ENCODE results near the gene HPS4.
A peak's percentile ranks its signal among the peaks of the same experiment; 100 is the strongest.
"Not testable (repeated sequence)": the region's sequence is repeated elsewhere in the genome, so short reads cannot be mapped to it uniquely, and the experiment has no call there.

HPS4 gene

GRCh38 chr22:26448941-26449340 lies 34.6 kb downstream of the HPS4 start:
- no peak for DNase-seq
- in situ Hi-C loops (cut with MboI; ENCODE audit: low pct_unique_long_range_greater_than_20kb, low sequenced_read_pairs) = no loop called here

- no peak for DNase-seq
- in situ Hi-C loops (cut with MboI; ENCODE audit: low pct_unique_long_range_greater_than_20kb, low sequenced_read_pairs) = no loop called here
These were observed 35.2 kb downstream of the HPS4 start for GRCh38 chr22:26448334-26448733.

DNA sequence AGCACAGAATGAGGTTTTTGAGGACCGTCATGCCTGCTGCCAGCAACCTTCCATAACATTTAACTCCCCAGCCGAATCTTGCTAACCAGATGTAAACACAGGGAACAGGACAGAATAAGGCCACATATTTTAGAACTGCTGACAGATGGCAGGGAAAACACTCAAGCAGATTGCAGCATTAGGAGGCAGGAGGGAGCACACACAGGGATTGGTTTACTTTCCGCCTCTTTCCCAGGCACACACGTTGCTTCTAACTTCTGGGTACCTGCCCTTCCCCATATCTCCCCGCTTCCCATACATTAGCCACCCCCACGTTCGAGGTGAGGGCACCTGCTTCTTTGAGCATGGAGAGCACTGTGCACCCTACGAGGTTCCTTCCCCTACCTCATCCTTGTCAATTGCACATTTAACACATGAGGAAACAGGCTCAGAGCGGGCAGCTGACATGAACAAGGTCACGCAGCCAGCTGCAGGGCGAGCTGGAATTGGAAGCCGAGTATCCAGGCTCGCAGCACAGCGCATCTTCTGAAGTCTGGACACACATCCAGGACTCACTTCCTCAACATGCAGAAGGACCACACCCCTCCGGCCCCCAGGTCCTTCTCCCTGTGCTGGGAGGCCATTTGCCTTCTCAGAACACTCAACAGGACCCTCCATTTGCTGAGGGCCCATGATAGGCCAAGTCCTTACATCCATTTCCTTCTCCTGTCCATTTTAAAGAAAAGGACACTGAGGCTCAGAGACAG lies 35.8 kb downstream of the HPS4 start:
- DNase-seq = no peak
- in situ Hi-C loops (cut with MboI; ENCODE audit: low pct_unique_long_range_greater_than_20kb, low sequenced_read_pairs) = no loop called here

GRCh38 chr22:26446808-26447515 lies 36.6 kb downstream of the HPS4 start:
- in situ Hi-C loops (cut with MboI; ENCODE audit: low pct_unique_long_range_greater_than_20kb, low sequenced_read_pairs) = no loop called here
- no peak for DNase-seq

DNA sequence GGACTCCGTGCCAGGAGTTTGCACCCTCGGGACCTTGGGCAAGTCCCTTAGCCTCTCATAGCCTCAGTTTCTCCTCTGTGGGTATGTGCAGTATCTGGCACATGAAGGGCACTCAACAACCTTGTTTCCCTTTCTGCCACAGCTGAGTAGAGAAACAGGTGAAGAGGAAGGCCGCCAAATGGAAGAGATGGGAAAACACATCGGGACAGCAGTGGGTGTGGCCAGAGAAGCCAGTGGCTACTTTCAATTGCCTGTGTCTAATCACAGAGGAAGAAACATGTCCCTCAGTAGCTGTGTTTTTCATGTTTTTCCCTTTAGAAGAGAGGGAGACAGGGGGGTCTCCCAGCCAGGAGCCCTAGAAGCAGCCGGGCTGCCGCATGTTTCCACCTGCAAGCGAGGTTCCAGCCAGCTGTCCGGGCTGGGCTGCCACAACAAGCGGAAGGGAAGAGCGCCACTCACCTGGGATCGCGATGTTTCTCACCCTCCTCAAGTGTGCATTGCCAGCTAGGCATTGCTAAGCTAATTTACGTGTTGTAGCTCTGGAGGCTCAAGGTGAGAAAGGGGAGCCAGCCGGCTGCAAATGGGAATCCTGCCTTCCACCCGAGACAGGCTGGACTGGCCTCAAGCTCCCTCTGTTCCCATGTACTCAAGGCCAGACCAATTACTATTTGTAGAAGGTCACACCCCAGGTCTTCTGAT lies 37.9 kb downstream of the HPS4 start:
- in situ Hi-C loops (cut with MboI; ENCODE audit: low pct_unique_long_range_greater_than_20kb, low sequenced_read_pairs) = no loop called here
- DNase-seq = no peak

DNA sequence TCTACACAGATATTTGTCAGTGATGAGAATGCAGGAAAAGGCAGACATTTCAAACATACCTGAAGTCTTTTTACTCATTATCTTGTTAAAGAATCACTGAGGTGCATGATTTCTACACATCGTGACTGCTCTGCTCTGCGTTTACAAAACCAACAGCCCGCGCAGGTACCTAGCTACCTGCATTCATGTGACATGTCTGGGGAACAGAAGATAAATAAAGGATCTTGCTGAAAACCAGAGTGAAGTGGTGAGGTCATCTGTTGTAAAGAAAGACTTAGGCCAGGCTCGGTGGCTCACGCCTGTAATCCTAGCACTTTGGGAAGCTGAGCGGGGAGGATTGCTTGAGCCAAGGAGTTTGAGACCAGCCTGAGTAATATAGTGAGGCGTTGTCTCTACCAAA lies 38.8 kb downstream of the HPS4 start:
- DNase-seq = no peak
- in situ Hi-C loops (cut with MboI; ENCODE audit: low pct_unique_long_range_greater_than_20kb, low sequenced_read_pairs) = no loop called here

- in situ Hi-C loops (cut with MboI; ENCODE audit: low pct_unique_long_range_greater_than_20kb, low sequenced_read_pairs) = no loop called here
- no peak for DNase-seq
These were observed 39.5 kb downstream of the HPS4 start for GRCh38 chr22:26443901-26444690.

DNA sequence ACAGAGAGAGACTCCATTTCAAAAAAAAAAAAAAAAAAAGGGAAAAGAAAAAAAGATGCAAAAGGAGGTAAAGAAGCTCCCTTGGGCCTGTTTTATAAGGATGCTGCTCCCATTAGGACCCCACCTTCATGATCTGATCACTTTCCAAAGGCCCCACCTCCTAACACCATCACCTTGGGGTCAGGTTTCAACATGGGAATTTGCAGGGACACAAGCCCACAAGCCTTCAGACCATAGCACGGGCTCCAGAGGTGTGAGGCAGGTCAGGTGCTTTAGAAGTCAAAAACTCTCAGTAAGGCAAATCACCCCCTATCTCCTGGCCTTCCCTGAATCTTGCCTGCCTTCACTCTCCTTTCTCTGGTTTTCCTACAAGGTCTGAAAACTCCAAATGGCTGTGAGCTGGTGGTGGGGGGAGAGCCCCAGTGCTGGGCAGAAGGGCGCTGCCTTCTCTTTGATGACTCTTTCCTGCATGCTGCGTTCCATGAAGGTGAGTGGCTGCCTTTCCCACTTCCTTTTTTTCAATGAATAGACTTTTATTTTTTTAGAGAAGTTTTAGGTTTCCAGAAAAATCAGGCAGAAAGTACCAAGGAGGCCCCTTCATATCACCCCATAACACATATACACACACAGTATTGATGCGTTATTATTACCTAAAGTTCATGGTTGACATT lies 41.4 kb downstream of the HPS4 start:
- DNase-seq = no peak
- in situ Hi-C loops (cut with MboI; ENCODE audit: low pct_unique_long_range_greater_than_20kb, low sequenced_read_pairs) = no loop called here

DNA sequence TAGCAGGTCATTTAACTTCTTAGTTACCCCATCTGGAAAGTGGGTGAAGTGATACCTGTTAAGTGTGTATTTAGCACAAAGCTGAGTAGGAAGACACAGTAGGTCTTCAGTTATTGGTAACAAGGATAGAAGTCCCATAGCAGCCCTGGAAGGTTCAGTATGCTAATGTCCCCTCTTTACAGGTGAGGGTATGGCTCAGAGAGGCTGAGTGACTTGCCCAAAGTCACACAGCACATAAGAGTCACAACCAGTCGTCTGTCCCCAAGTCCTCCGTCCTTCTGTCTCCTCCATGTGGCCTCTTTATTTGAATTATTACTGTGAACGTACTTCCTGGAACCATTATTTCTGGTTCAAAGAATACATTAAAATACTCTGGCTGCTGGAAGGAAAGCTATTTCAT lies 44.0 kb downstream of the HPS4 start:
- in situ Hi-C loops (cut with MboI; ENCODE audit: low pct_unique_long_range_greater_than_20kb, low sequenced_read_pairs) = no loop called here
- no peak for DNase-seq

DNA sequence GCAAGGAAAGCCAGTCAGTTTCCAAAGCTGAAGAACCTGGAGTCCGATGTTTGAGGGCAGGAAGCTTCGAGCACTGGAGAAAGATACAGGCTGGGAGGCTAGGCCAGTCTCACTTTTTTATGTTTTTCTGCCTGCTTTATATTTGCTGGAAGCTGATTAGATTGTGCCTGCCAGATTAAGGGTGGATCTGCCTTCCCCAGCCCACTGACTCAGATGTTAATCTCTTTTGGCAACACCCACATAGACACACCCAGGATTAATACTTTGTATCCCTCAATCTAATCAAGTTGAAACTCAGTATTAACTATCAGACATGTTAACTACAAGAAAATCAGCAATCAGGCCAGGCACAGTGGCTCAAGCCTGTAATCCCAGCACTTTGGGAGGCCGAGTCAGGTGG lies 44.8 kb downstream of the HPS4 start:
- in situ Hi-C loops (cut with MboI; ENCODE audit: low pct_unique_long_range_greater_than_20kb, low sequenced_read_pairs); DNase-seq: not testable (repeated sequence)

DNA sequence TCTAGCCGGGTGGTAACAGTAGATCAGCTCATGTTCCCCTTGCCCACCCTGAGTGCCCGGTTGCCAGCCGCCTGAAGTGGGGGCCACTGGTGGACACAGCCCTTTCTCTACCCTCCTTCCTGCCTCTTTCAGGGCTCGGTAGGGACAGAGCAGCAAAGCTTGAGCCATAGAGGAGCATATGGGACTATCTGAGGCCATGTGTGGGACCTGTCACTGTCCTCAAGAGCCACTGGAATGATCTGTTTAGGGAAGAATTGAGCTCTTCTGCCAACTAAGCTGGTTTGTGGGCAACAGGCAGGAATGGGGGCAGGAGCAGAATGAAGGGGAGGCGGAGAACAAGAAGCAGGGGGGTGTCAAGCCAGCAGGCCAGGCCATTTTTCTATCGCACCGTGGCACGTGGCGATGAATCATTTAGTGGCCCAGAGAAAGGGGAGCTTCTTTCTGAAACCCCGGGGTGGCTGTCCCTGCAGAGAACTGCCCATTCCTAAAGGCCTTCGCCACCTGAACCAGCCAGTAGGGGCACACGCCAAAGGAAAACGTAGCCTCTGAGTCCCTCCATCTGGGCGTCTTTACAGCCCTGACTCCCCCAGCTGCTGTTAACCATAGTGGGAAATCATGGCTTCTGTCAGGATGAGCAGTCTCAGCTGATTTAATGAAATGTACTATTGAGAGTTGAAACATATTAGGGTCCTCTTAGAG lies 45.7 kb downstream of the HPS4 start:
- in situ Hi-C loops (cut with MboI; ENCODE audit: low pct_unique_long_range_greater_than_20kb, low sequenced_read_pairs) = no loop called here
- DNase-seq = no peak

DNA sequence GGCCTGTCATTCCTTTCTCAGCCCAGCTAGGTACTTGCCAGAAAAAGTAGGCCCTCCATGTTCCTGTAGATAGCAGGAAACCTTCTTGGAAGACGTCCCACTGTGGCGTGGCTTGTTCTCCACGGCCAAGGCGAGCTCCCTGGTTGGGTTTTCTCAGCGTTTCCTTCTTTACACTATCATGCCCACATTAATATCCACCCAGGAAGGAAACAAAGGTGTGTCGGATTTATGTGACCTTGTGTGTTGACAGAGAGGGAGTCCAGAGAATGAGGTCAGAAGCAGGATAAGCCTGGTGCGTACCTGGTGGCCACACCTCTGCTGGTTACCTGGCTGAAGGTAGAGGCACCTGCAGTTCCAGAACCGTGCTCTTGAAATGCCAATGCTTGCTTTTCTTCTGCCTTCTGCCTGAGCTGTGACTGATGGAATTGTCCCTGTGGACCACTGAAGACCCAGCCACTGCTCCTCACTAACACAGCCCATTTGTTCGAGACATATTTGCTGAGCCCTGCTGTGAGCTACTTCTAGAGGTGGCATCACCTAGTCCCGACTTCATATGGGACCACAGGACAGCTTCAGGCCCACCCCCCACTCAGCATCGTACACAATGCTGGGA lies 46.6 kb downstream of the HPS4 start:
- no peak for DNase-seq
- in situ Hi-C loops (cut with MboI; ENCODE audit: low pct_unique_long_range_greater_than_20kb, low sequenced_read_pairs) = no loop called here

- in situ Hi-C loops (cut with MboI; ENCODE audit: low pct_unique_long_range_greater_than_20kb, low sequenced_read_pairs) = no loop called here
These were observed 48.1 kb downstream of the HPS4 start for GRCh38 chr22:26435327-26436093.

GRCh38 chr22:26433805-26434204 lies 49.8 kb downstream of the HPS4 start:
- DNase-seq = no peak
- in situ Hi-C loops (cut with MboI; ENCODE audit: low pct_unique_long_range_greater_than_20kb, low sequenced_read_pairs) = no loop called here

More at GRCh38 chr22:26435327-26436093, 48.1 kb downstream of the HPS4 start:
- peak; percentile 55 for DNase-seq

- DNase-seq = peak; percentile 56
- in situ Hi-C loops (cut with MboI; ENCODE audit: low pct_unique_long_range_greater_than_20kb, low sequenced_read_pairs) = no loop called here
These were observed 50.8 kb downstream of the HPS4 start for GRCh38 chr22:26432619-26433311.

DNA sequence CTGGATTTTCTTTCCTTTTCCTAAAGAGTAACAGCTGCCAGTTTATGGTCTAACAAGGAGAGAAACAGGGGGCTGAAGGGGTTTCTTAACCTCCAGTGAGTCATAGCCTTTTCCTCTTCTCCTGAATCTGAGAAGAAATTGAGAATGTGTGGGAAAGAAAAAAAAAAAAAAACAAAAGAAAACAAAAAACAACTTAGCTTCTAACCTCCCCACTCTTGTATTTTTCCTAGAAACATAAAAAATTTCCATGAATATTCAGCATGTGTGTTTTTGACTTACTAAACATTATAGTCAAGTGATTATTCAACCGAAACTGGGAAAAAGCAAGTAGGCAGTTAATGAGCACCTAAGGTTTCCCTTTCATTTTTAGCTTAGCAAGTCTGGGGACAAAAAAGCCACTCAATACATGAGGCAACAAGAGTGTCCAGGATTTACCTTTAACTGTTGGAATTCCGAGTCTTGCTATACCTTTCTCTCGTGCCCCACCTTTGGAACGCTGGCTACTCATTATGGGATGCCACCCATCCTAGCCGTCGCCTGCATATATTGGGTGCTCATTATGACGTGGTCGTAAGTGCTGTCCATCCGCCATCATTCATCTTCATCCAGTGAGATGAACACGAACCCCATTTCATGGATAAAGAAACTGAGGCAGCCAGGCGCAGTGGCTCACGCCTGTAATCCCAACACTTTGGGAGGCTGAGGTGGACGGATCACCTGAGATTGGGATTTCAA lies 52.2 kb downstream of the HPS4 start:
- in situ Hi-C loops (cut with MboI; ENCODE audit: low pct_unique_long_range_greater_than_20kb, low sequenced_read_pairs) = no loop called here
- DNase-seq = no peak
